Measurements from ENCODE around the gene HBG1.

HBG1 gene

DNA sequence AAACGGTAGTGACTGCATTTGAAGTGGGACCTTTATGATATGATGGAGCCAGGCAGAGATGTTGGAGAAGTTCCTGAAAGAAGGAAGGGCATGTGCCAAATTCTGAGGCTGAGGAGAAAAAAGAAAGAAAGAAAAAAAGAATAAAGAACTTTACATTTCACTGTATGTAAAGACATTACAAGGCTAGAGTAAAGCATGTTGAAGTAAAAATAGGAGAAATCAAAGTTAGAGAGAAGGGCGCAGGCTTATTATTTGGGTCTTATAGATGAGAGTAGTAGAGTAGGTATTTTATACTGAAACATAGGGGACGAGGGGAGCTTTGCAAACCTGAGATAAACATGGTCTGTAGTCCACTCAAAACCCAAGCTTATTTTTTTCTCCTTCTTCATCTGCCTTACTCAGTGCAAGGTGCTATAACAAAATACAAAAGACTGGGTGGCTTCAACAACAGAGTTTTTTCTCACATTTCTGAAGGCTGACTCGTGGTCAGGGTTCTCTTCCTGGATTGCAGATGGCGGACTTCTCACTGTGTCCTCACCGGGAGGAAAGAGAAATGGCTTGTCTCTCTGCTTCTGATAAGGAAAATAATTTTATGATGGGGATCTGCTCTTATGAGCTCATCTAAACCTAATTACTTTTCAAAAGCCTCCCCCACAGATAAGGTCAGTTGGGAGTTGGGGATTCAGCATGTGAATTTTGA, 2.7 kb downstream of the HBG1 start:
- DNase-seq (ENCODE audit: low spot score), result no peak

GRCh38 chr11:5245155-5245554, 4.5 kb downstream of the HBG1 start:
- DNase-seq (ENCODE audit: low spot score), result no peak

- DNase-seq (ENCODE audit: low spot score), result no peak
Observed at GRCh38 chr11:5243816-5244180, 5.9 kb downstream of the HBG1 start.

- no peak for DNase-seq (ENCODE audit: low spot score)
Observed at GRCh38 chr11:5242933-5243815, 6.5 kb downstream of the HBG1 start.

DNA sequence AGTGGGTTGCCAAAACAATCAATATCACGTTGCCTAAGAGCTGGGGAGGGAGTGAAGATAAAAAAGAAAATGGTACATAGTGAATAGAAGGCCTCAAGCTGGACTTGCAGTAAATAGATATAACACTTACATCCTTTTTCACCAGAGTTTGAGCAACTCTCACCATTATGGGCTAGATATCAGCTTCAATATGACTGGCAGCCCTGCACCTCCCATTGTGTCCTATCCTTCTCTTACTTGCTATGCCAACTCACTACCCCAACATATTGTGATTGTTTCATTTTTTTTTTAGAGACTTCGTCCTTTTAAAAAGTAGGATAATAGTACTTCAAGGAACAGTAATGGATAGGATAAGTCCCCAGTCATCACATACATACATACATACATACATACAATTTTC, 7.4 kb downstream of the HBG1 start:
- no peak for DNase-seq (ENCODE audit: low spot score)

DNA sequence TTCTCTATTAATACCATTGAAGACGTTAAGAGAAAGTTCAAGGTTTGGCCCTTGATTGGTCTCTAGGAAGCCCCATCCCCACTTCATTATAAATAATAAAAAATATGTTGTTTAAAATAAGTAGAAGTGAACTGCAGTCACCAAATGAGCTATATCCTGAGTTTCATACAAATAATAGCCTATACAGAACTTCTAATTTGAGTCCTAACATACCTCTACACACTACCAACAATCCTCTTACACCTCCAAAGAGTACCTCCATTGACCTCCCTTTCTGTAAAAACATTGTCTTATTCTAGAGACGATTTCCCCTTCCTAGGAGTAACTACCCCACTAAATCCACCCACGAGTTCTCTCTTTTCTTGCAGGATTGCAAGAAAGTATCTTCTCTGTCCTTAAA, 8.2 kb downstream of the HBG1 start:
- DNase-seq (ENCODE audit: low spot score), result no peak

GRCh38 chr11:5240458-5240857, 9.2 kb downstream of the HBG1 start:
- DNase-seq (ENCODE audit: low spot score), result no peak

GRCh38 chr11:5240056-5240455, 9.6 kb downstream of the HBG1 start:
- DNase-seq (ENCODE audit: low spot score), result no peak

- no peak for DNase-seq (ENCODE audit: low spot score)
Observed at GRCh38 chr11:5239046-5239445, 10.6 kb downstream of the HBG1 start.

- no peak for DNase-seq (ENCODE audit: low spot score)
Observed at GRCh38 chr11:5238486-5238885, 11.2 kb downstream of the HBG1 start.

DNA sequence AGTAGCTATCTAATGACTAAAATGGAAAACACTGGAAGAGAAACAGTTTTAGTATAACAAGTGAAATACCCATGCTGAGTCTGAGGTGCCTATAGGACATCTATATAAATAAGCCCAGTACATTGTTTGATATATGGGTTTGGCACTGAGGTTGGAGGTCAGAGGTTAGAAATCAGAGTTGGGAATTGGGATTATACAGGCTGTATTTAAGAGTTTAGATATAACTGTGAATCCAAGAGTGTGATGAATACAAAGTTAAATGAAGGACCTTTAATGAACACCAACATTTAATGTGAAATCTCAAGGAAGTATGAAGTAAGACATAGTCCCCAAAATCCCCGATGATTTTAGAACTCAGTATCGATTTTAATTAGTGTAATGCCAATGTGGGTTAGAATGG, 12.2 kb downstream of the HBG1 start:
- DNase-seq (ENCODE audit: low spot score), result no peak

DNA sequence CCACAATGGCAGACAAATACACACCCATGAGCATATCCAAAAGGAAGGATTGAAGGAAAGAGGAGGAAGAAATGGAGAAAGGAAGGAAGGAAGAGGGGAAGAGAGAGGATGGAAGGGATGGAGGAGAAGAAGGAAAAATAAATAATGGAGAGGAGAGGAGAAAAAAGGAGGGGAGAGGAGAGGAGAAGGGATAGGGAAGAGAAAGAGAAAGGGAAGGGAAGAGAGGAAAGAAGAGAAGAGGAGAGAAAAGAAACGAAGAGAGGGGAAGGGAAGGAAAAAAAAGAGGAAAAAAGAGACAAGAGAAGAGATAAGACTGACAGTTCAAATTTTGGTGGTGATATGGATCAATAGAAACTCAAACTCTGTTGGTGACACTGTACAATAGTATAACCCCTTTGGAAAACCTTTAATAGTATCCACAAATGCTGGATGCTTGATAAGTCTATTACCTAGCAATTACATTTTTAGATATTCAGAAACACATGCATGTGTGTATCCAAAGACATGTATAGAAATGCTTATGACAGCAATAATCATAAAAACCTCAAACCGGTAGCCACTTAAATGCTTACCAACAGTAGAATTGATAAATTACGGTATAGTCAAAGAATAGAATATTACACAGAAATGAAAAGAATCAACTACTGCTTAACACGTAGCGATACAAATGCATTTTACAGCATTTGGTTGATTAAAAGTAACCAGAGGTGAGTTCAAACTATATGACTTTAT, 14.1 kb downstream of the HBG1 start:
- DNase-seq (ENCODE audit: low spot score), result no peak

DNA sequence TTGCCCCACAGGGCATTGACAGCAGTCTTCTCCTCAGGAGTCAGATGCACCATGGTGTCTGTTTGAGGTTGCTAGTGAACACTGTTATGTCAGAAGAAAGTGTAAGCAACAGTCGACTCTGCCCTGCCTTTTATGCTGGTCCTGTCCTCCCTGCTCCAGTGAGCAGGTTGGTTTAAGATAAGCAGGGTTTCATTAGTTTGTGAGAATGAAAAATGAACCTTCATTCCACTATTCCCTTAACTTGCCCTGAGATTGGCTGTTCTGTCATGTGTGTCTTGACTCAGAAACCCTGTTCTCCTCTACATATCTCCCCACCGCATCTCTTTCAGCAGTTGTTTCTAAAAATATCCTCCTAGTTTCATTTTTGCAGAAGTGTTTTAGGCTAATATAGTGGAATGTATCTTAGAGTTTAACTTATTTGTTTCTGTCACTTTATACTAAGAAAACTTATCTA, 15.2 kb downstream of the HBG1 start, which contains the start of gene HBD:
HBD (minus strand) TSS at position 103 of the 454 bp plus-strand sequence; CDS start at position 53, 50 bp downstream.
- no peak for DNase-seq (ENCODE audit: low spot score)

DNA sequence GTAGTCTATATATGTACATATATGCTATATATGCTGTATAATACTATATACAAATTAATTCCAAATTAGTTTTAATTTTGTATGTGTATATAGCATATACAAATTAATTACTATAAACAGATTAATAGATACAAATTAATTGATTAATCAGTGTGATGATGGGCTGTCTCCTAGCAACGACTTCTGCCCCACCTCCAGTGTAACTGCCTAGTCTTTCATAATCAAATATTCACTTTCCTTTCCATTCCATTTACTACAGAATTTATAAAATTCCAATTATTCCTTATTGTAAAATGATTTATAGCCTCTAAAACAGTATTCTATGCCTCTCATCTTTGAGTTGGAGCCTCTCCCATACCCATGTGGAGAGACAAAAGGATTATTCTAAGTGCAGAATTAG, 16.4 kb downstream of the HBG1 start:
- DNase-seq (ENCODE audit: low spot score), result no peak

DNA sequence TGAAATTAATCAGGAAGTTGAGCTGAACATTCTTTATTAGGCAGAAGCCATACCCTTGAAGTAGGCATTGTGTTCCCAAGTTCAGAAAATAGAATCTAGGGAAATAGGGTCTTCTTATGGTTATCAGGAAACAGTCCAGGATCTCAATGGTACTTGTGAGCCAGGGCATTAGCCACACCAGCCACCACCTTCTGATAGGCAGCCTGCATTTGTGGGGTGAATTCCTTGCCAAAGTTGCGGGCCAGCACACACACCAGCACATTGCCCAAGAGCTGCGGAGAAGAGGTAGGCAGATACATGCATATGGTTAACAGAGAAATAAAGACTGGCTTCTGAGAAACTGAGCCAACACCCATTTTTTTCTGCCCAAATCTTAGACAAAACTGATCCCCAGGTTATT, 16.8 kb downstream of the HBG1 start:
- DNase-seq (ENCODE audit: low spot score), result no peak

DNA sequence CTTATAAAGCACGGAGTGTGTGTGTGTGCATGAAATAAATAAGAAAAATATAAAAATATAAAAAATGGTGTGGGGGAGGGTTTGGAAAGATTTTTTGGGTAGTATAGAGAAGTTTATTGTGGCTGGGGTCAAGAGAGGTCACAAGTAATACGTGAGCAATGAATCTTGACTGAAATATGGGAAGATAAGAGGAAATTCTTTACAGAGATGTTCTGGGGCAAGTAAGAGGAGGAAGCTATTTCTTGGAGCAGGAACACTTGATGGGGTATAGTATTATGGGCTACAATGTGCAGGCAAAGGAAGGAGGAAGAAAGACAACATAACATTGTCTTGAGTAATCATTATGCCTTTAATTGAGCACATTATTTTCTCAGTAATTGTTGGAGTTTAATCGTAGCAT, 17.5 kb downstream of the HBG1 start:
- no peak for DNase-seq (ENCODE audit: low spot score)

- no peak for DNase-seq (ENCODE audit: low spot score)
Observed at GRCh38 chr11:5231111-5231510, 18.5 kb downstream of the HBG1 start.

DNA sequence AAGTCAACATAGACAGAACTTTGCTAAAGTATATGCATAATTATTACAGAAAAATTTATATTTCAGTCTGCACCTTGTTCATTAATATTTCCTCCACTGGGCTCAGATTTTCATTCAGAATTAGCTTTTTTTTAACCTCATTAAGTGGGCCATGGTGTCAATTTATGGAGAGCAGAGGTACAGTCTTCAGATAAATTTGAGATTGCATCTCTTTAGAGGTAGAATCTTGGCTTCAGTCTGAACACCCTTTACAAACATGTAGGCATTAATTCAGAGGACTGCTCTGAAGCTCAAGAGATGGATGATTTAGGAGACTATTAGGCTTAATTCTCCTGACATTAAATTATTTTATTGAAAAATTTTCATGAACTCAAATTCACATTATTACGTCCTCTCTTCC, 19.4 kb downstream of the HBG1 start:
- no peak for DNase-seq (ENCODE audit: low spot score)

DNA sequence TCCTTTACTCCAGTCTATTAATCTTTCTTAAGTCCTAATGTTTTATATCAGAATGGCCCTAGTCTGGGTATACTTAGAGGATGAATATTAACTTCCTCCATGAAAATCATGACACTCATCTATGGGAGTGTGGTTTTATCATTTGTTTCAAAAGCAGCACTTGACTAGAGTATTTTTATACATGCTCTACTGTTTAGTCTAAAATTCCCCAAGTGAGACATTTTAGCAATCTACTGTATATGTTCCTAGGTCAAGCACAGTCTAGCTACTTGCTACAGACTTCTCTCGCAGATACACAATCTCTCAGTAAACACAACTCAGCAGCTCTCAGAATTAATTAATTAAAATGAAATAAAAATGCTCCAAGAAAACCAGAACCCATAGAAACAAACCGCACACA, 19.9 kb downstream of the HBG1 start:
- DNase-seq (ENCODE audit: low spot score), result no peak

DNA sequence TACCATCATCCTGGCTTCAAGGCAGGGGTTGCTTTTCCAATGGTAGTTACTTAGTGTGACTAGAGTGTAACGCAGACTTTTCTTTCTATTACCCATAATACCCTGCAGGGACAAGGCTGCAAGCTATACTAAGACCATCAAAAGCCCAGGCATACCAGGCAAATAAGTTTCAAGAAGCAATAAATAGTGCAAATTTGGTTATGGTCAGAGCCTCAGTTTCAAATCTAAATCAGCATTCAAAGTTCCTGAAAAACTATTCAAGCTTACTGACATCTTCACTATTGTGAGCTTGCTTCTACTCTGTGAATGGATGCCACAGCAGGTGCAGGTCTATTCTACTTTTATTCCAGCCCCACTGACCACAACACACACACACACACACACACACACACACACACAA, 20.3 kb downstream of the HBG1 start:
- DNase-seq (ENCODE audit: low spot score), result no peak

GRCh38 chr11:5228124-5228523, 21.5 kb downstream of the HBG1 start:
- DNase-seq (ENCODE audit: low spot score), result no peak

GRCh38 chr11:5227681-5228080, 22.0 kb downstream of the HBG1 start:
- no peak for DNase-seq (ENCODE audit: low spot score)

Data from putamen (tissue), 1 donor.